NCI-H2196 treated with DMSO at 0.1 percent for 48 hours (cell line): ENCODE measurements around the gene SLC29A3.
"Not testable (repeated sequence)": the region's sequence is repeated elsewhere in the genome, so short reads cannot be mapped to it uniquely, and the experiment has no call there.

Source experiments
- DNase-seq: peaks from one replicate; lab custom pipeline; 2025; ENCODE audit not compliant: unreplicated experiment; lab: John Stamatoyannopoulos, UW

SLC29A3 gene

DNA sequence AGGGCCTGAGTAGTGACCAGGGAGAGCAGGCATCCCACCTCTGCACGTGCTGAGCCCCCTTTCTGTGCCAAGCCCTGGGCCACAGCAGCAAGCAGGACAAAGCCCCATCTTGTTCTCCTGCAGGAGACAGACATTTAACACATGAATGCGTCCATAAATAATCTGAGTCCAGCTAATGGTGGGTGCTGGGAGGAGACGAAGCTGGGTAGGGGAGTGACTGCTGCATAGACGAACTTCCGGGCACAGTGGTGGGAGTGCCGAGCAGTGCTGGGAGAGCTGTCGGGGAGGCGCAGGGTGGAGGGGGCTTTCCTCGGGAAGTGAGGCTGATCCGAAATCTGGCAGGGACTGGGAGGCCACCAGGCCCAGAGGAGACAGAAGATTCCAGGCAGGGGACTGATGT, 35.2 kb upstream of the SLC29A3 start:
- no peak for DNase-seq

DNA sequence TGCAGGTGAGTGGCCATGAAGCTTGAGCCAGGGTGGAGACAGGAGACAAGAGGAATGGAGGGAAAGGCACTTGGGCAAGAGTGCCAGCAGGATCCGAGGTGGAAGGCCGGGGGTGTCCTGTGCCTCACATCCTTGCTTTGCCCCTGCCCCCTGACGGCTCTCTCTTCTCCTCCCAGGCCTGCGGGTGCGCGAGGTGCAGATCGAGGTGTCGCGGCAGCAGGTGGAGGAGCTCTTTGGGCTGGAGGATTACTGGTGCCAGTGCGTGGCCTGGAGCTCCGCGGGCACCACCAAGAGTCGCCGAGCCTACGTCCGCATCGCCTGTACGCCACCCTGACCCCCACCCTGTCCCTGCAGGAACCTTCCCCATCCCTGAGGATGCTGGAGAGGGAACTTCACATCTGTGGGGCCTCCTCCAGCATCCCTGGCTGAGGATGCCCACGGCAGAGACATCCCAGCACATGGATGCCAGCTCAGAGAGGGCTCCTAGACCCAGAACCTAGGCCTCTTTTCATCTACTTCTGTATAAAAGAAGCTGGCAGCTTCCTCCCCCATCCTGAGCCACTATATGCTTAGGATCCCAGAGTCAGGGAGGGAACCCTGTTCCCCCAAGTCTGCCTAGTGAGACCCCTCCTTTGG, 34.4 kb upstream of the SLC29A3 start:
- no peak for DNase-seq

DNA sequence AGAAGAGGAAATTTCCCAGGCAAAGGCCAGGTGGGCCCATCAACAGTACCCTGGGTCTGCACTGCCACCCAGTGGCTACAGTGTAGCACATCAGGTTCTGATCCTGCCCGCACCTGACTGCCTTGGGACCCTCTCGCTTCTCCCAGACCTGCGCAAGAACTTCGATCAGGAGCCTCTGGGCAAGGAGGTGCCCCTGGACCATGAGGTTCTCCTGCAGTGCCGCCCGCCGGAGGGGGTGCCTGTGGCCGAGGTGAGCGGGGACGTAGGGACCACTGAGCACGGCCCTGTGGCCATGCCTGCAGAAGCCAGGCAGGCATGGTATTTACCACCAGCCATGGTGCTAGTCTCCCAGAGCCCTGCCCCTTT, 33.9 kb upstream of the SLC29A3 start:
- DNase-seq, result no peak

DNA sequence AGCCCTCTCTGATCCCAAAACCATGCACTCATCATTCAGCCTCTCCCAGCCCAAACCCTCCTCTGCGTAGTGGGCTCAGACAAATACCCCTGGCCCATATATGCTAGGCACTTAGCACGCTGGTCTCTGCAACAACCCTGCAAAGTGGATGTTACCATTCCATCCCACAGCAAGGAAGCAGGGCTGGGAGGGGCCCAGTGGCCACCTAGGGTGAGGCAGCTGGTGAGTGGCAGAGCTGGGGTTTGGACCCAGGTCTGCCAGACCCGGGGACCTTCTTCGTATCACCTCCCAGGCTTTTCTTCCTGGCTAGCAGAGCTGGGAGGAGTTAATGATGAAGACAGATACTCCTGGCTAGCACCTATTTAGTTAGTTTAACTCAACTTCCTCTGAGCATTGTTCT, 33.1 kb upstream of the SLC29A3 start:
- DNase-seq, result no peak

DNA sequence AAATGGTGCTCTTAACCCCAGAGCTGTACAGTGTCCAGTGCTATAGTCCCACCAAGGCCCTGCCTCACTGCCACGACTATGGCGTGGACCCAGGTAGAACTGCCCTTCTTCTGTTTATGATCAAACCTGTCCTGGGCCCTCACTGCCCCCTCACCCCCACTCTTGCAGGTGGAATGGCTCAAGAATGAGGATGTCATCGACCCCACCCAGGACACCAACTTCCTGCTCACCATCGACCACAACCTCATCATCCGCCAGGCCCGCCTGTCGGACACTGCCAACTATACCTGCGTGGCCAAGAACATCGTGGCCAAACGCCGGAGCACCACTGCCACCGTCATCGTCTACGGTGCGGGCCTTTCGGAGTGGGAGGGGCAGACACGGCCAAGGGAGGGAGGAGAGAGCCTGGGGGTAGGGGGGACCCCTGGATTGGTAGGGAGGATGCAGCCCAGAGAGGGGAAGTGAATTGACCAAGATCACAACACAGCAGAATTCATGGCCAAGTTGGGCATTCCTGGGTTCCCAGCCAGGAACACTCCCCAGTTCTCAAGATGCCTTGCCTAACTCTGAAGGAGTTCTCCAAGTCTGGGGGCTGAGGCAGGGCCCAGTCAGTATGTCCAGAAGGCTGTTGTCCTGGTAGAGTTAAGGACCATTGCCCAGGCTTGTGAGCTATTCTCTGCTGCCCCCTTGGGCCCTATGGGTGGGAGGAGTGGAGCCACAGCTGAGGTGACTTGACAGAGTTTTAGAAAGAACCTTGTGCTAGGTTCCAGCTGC, 32.4 kb upstream of the SLC29A3 start:
- no peak for DNase-seq

DNA sequence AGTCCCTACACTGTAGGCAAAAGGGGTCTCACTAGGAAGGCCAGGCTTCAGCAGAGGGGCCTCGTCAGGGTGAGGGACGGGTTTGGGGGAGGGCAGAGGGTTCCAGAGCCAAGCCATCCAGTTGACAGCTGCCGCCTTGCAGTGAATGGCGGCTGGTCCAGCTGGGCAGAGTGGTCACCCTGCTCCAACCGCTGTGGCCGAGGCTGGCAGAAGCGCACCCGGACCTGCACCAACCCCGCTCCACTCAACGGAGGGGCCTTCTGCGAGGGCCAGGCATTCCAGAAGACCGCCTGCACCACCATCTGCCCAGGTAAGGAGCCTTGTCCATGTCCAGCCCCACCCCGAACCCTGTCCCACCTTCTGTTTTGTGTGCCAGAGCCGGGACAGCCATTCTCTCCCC, 31.6 kb upstream of the SLC29A3 start:
- no peak for DNase-seq

DNA sequence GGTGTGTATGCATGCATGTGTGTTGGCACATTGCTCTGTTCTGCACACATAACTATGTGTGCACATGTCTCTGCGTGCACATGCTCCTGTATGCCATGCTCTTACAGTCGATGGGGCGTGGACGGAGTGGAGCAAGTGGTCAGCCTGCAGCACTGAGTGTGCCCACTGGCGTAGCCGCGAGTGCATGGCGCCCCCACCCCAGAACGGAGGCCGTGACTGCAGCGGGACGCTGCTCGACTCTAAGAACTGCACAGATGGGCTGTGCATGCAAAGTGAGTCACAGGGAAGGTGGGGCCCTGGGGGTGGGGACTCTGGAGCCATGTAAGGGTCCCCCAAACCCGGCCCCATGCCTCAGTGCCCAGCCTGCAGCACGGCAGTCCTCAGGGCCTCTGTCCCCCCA, 30.6 kb upstream of the SLC29A3 start:
- DNase-seq, result no peak

DNA sequence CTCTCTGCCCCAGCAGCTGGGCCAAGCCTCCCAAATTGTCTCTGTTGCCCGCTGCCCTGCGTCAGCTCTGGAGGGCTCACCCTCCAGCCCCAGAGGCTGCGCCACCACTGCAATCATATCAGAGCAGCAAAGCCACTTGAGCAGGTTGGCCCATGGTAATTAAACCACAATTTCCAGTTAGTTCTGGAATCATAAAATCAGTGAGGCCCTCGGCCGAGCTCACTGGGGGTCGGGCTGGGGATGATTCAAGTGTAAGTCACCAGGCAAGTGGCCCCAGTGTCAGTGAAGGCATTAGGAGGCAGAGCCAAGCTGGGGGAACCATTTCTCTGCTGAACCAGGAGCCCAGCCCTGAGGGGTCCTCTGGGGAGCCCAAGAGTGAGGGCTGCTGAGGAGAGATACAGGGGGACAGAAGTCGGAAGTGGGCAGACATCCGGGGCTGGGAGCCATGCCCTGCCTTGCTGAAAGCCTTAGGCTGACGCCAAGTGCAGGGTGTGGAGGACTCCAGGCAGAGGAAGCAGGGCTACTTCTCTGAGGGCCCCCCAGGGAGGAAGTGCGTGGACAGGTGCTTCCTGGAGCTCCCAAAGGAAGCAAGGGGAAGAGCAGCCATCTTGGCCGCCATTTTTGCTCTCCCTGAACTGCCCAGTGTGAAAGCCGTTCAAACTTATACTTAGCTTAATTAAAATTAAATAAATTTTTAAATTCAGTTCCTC, 29.5 kb upstream of the SLC29A3 start:
- DNase-seq, result no peak

DNA sequence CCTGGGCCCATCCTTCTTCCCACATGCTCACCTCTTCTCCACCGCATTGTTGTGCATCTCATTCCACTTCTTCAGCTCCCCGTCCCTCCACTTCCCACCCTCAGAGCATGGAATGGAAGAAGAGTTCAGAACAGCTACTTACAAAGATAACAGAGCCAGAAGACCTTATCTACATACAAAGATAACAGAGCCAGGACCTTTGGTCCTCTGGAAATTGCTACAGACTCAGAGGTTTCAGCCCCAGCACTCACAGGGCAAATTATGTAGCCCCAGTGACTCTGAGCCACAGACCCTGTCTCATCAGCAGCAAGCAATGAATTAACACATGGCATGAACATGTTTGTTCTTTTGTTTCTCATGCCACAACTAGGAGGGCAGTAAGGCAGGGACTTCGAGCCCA, 28.7 kb upstream of the SLC29A3 start:
- DNase-seq, result no peak

DNA sequence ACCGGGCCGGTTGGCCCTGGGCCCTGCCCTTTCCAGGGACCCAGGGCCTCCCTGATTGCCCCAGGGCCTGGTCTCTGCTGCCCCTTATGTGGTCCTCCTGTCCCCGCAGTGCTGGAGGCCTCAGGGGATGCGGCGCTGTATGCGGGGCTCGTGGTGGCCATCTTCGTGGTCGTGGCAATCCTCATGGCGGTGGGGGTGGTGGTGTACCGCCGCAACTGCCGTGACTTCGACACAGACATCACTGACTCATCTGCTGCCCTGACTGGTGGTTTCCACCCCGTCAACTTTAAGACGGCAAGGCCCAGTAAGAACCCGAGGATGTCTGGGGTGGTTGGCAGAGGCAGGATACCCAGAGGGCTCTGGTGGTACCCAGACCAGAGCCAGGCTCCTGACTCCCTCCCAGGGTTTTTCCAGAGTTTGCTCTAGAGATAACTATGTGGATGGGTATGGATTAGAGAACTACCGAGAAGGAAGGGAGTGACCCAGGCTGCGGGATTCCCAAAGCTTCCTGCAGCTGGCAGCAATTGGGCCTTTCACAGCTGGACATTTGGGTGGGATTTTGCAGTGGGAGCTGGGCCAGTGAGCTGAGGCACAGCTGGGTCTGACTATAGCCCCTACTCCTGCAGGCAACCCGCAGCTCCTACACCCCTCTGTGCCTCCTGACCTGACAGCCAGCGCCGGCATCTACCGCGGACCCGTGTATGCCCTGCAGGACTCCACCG, 28.1 kb upstream of the SLC29A3 start:
- no peak for DNase-seq

DNA sequence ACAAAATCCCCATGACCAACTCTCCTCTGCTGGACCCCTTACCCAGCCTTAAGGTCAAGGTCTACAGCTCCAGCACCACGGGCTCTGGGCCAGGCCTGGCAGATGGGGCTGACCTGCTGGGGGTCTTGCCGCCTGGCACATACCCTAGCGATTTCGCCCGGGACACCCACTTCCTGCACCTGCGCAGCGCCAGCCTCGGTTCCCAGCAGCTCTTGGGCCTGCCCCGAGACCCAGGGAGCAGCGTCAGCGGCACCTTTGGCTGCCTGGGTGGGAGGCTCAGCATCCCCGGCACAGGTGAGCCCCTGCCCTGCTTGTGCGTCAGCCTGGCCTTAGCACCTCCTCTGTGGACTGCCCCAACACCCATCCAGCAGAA, 27.5 kb upstream of the SLC29A3 start:
- no peak for DNase-seq

DNA sequence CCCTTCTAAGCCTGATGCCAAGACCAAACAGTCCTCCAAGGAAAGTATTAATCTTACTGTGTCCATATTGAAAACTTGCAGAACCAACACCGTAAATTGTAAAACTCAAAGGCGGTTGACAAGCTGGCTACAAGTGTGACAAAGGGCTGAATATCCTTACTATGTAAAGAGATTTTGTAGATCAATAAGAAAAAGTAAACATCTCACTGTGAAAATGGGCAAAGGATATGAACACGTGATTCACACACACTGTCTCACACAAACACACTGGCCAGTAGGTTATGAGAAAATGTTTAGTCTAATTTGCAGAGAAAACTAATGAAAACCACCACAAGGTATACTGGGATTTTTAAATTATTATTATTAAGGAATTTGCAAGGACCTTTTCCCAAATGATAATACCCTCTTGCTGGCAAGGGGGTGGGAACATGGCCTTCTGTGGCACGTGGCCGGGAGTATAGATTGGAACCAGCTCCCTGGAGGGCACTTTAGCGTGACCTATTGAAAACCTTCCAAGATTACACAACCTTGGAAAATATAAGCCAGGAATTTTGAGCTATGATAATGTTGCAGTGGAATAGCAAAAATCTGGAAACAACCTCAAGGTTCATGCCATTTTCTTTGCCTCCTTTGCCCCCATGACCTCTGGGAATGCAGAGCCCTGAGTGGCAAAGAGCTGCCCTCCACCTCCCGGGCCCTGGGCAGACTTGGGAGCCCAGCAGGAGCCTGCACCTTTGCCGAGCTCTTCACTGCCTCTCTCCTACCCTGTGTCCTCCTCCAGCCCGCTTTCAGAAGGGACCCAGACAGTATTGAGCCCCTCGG, 26.2 kb upstream of the SLC29A3 start:
- no peak for DNase-seq

DNA sequence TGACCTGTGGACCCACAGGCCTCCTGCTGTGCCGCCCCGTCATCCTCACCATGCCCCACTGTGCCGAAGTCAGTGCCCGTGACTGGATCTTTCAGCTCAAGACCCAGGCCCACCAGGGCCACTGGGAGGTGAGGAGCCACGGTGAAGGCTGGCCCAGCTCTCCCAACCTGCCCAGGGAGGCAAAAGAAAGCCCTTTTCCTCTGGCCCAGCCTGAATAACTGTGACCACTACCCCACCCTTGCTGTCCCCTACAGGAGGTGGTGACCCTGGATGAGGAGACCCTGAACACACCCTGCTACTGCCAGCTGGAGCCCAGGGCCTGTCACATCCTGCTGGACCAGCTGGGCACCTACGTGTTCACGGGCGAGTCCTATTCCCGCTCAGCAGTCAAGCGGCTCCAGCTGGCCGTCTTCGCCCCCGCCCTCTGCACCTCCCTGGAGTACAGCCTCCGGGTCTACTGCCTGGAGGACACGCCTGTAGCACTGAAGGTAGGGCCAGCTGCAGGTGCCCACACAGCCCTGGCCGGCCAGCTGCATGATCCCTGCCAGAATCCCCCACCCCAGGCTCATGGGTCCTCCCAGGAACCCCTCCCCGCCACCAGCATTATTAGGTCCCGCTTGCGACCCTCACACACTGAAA, 25.5 kb upstream of the SLC29A3 start:
- DNase-seq, result peak; percentile 7

DNA sequence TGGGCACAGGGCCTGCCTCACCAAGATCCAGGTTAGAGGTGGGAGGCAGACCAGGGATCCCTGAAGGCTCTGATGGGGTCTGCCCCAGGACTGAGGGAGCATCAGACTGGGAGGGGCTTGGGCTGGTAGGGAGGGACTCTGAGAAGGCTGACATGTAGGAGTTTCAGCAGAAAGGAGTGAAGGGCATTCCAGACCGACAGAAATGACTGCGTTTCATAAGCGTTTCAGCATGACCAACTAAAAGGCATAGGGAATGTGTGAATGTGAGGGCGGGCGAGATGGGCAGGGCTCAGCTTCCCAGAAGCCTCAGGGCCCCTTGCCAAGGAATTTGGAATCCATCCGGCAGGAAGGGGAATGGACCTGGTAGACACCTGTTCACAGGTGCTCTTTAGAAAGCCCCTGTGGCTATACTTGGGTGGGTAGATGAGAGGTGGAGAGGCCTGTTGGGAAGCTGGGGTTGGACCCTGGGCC, 24.9 kb upstream of the SLC29A3 start:
- no peak for DNase-seq

DNA sequence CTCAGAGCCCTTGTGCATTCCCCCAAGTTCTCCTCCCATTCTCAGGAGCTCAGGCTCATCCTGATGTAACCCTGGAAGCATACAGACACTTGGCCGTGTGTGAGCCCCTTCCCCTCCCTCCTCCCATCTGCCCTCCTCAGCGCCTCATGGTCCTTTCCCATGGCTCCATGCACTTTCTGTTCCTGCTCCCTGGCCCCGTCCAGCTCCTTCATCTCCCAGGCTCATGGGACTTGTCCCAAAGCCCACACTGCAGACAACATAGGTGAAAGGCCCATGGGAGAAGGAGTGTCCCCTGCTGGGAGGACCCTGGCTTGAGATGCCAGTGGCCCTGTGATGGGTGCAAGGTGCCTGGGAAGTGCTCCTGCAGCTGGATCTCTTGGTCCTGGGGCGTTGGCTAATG, 24.2 kb upstream of the SLC29A3 start:
- DNase-seq, result no peak

DNA sequence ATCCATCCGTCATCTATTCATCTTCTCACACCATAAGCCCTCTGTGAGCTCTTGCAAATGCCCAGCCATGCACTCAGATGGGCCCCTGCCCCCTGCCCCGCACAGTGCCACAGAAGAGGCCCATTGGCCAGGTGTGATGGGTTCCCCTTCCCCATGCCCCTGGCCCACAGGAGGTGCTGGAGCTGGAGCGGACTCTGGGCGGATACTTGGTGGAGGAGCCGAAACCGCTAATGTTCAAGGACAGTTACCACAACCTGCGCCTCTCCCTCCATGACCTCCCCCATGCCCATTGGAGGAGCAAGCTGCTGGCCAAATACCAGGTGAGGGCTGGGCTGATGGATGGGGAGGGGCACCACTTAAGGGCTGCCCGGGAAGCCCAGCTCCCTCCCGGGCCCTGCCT, 23.4 kb upstream of the SLC29A3 start:
- DNase-seq, result no peak

DNA sequence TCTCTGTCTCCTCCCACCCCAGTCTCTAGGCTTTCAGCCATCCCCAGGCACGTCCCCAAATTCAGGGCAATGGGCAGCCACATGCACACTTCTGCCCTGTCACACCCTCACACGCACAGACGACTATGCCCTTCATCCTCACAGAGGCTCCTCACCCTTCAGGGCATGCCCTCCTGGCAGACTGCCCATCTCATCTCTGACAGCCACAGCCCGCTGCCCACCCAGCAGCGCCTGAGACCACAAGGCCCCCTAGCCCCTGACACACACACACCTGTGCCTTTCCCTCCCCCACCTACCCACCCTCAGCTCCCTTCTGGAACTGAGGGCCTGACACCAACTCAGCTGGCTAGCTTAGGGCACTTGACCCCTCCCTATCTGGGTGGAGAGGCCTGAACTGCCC, 23.0 kb upstream of the SLC29A3 start:
- DNase-seq, result no peak

DNA sequence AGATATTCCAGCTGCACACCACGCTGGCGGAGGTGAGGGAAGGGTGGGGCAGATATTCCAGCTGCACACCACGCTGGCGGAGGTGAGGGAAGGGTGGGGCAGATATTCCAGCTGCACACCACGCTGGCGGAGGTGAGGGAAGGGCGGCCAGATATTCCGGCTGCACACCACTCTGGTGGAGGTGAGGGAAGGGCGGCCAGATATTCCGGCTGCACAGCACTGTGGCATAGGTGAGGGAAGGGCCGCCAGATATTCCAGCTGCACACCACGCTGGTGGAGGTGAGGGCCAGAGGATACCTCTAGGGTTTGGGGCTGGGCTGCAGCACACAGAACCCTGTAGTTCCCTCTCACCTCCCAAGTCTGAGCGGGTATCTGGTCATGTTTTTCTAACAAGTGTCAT, 22.2 kb upstream of the SLC29A3 start:
- DNase-seq, result not testable (repeated sequence)

DNA sequence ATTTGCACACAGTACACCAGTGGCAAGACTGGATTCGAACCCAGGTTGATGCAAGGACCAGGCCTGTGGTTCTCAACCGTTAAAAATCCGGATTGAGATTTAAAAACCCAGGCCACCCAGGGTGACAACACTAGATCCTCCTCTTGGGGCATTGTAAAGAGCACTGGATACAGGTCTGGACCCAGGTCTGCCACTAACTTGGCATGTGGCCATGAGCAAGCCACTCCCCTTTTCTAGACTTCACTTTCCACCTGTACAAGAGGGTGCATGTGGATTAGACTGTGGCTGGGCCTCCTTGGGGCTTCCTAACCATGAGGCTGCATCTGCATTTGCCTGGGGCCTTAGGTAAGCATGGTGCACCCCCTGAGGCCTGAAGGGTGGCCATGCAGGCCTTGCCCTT, 21.7 kb upstream of the SLC29A3 start:
- DNase-seq, result no peak

DNA sequence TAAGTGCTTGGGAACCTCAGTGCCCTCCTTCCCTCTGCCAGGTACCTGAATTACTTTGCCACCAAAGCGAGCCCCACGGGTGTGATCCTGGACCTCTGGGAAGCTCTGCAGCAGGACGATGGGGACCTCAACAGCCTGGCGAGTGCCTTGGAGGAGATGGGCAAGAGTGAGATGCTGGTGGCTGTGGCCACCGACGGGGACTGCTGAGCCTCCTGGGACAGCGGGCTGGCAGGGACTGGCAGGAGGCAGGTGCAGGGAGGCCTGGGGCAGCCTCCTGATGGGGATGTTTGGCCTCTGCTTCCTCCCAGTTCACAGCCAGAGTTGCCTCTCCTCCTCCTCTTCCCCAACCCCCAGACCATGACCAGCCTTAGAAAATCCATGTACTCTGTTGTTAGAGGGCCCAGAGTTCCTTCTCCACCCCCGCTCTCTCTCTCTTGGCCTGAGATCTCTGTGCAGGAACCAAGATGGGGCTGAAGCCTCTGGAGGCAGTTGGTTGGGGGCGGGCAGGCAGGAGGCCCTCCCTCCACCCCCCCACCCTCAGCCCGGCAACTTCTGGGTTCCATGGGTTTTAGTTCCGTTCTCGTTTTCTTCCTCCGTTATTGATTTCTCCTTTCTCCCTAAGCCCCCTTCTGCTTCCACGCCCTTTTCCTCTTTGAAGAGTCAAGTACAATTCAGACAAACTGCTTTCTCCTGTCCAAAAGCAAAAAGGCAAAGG, 19.8 kb upstream of the SLC29A3 start:
- DNase-seq, result no peak
